CD8-positive, alpha-beta memory T cell (primary cell): Measurements from ENCODE around the gene PRAME. TPM values are rescaled to one million over a fixed set of nuclear protein-coding genes. Genes with fewer than 3 reads are reported as not detected.
"Not testable (repeated sequence)": the region's sequence is repeated elsewhere in the genome, so short reads cannot be mapped to it uniquely, and the experiment has no call there.

Experiments
- CTCF ChIA-PET: fragments of 350-600 bp; sonication (Branson Sonifier 250); formaldehyde crosslinking; loops from one replicate; lab custom pipeline; 2021; ENCODE audit warnings: antibody characterized with exemption; lab: Charles Lee
- POLR2A ChIA-PET: fragments of 350-600 bp; sonication (Branson Sonifier 250); formaldehyde crosslinking; loops from one replicate; lab custom pipeline; 2021; ENCODE audit warnings: antibody characterized with exemption; lab: Charles Lee
- DNase-seq, 5 donors: peaks; one replicate each; pipeline versions ENCODE4 v3.0.0 to v3.0.0-alpha.2; 2020 to 2022; ENCODE audit warnings: mixed read lengths in 1 of 5
- H3K27ac ChIP-seq: one replicate; pipeline ENCODE4 v1.7.0; 2013; ENCODE audit warnings: low read depth, mild to moderate bottlenecking, low read length, moderate library complexity
- H3K27me3 ChIP-seq: 2 replicates; pipeline ENCODE4 v1.7.0; 2013; ENCODE audit warnings: low read length, mild to moderate bottlenecking; ENCODE audit not compliant: insufficient read depth, poor library complexity, severe bottlenecking
- H3K36me3 ChIP-seq: 2 replicates; pipeline ENCODE4 v1.7.0; 2013; ENCODE audit warnings: mild to moderate bottlenecking, low read length, moderate library complexity; ENCODE audit not compliant: insufficient read depth
- H3K4me1 ChIP-seq: 2 replicates; pipeline ENCODE4 v1.7.0; 2013; ENCODE audit warnings: mild to moderate bottlenecking, low read length, moderate library complexity; ENCODE audit not compliant: insufficient read depth
- H3K4me3 ChIP-seq: 2 replicates; pipeline ENCODE4 v1.7.0; 2013; ENCODE audit warnings: mild to moderate bottlenecking, low read length
- H3K9me3 ChIP-seq: 2 replicates; pipeline ENCODE4 v1.7.0; 2013; ENCODE audit warnings: mild to moderate bottlenecking, low read length
- H3K27ac Mint-ChIP-seq, 8 donors: one replicate each; pipeline ENCODE4 v1.8.0; 2020 to 2021; ENCODE audit warnings: mixed read lengths in 8 of 8, mild to moderate bottlenecking in 6 of 8, inconsistent platforms in 3 of 8, moderate library complexity in 3 of 8
- H3K27me3 Mint-ChIP-seq, 2 donors: one replicate each; pipeline ENCODE4 v1.8.0; 2020 to 2021; ENCODE audit warnings: mixed read lengths in 2 of 2, mild to moderate bottlenecking in 1 of 2, moderate library complexity in 1 of 2
- H3K36me3 Mint-ChIP-seq, 3 donors: one replicate each; pipeline ENCODE4 v1.8.0; 2020 to 2021; ENCODE audit warnings: mixed read lengths in 3 of 3, inconsistent platforms in 1 of 3, mild to moderate bottlenecking in 1 of 3
- H3K4me1 Mint-ChIP-seq, 3 donors: one replicate each; pipeline ENCODE4 v1.8.0; 2020 to 2021; ENCODE audit warnings: mixed read lengths in 3 of 3, inconsistent platforms in 1 of 3, mild to moderate bottlenecking in 1 of 3
- H3K4me3 Mint-ChIP-seq, 7 donors: one replicate each; pipeline ENCODE4 v1.8.0; 2020 to 2021; ENCODE audit warnings: mixed read lengths in 7 of 7, mild to moderate bottlenecking in 6 of 7, moderate library complexity in 4 of 7, inconsistent platforms in 2 of 7
- H3K9me3 Mint-ChIP-seq, 5 donors: one replicate each; pipeline ENCODE4 v1.8.0; 2020 to 2022; ENCODE audit warnings: mixed read lengths in 5 of 5, mild to moderate bottlenecking in 3 of 5, moderate library complexity in 2 of 5, inconsistent platforms in 1 of 5
- polyA plus RNA-seq: library from polyadenylated mRNA; unstranded; fragments of 300-500 nt; fragmentation: Illumina TruSeq; gene quantifications from one replicate; pipeline ENCODE4 v1.2.3, GENCODE V29; 2021
- total RNA-seq, 2 experiments: library from RNA; stranded (reverse); gene quantifications; one replicate each; pipeline ENCODE4 v1.2.3, GENCODE V29; 2021

Gene PRAME
- total and polyA plus RNA-seq, 3 experiments from 2014 or later: not detected

- no peaks in the 10 kb centered on the region for H3K4me1 Mint-ChIP-seq
- ChIA-PET CTCF (no interaction called here), POLR2A (interaction anchor here (0.6 kb wide), 1 partner anchor 132 kb away, joined by 3 read pairs; no protein-coding TSS in a partner anchor)
- peaks cover 0 to 3% (median 0%) of the 10 kb centered on the region in 3 donors for H3K36me3 Mint-ChIP-seq
- DNase-seq: no peak
- H3K9me3 Mint-ChIP-seq: no peaks in the 10 kb centered on the region
- peak within 1 kb of the TSS in 1 of 8 donors; percentile 30 for H3K27ac Mint-ChIP-seq
- Histone ChIP-seq H3K36me3 (no peaks in the 10 kb centered on the region), H3K27me3 (no peaks in the 10 kb centered on the region), H3K27ac (peak within 1 kb of the TSS; percentile 81), H3K4me3 (peak within 1 kb of the TSS; percentile 38), H3K4me1 (peaks cover 14% of the 10 kb centered on the region), H3K9me3 (no peaks in the 10 kb centered on the region)
- peaks cover 16 to 38% of the 10 kb centered on the region in 2 donors for H3K27me3 Mint-ChIP-seq
- H3K4me3 Mint-ChIP-seq: no peak within 1 kb of the TSS
Observed at GRCh38 chr22:22520020-22520656, 38.9 kb downstream of the PRAME start, which contains the start of gene ZNF280A. Gene ZNF280A, minus strand, starts transcription at chr22:22520270. Its CDS starts 4,640 bp downstream, at chr22:22515630.

GRCh38 chr22:22519591-22519990, 39.5 kb downstream of the PRAME start:
- Mint-ChIP-seq H3K27me3 (peaks cover 14 to 41% of the 10 kb centered on the region in 2 donors), H3K36me3 (peaks cover 0 to 3% (median 0%) of the 10 kb centered on the region in 3 donors), H3K9me3 (no peaks in the 10 kb centered on the region), H3K4me3 (no peak overlapping the region), H3K4me1 (no peaks in the 10 kb centered on the region), H3K27ac (peak overlapping the region in 1 of 8 donors; percentile 30)
- POLR2A ChIA-PET: no interaction called here
- peak overlapping the region; percentile 81 for H3K27ac ChIP-seq
- no peak for DNase-seq
- no peaks in the 10 kb centered on the region for H3K9me3 ChIP-seq
- H3K4me1 ChIP-seq: peaks cover 14% of the 10 kb centered on the region
- peak overlapping the region; percentile 38 for H3K4me3 ChIP-seq
- CTCF ChIA-PET: no interaction called here
- H3K27me3 ChIP-seq: no peaks in the 10 kb centered on the region
- H3K36me3 ChIP-seq: no peaks in the 10 kb centered on the region

GRCh38 chr22:22516992-22517391, 42.1 kb downstream of the PRAME start:
- no peaks in the 10 kb centered on the region for H3K27me3 ChIP-seq
- CTCF ChIA-PET: no interaction called here
- H3K9me3 Mint-ChIP-seq: no peaks in the 10 kb centered on the region
- H3K27ac ChIP-seq: no peak overlapping the region
- H3K4me1 ChIP-seq: peaks cover 14% of the 10 kb centered on the region
- H3K9me3 ChIP-seq: no peaks in the 10 kb centered on the region
- no peak overlapping the region for H3K4me3 Mint-ChIP-seq
- POLR2A ChIA-PET: no interaction called here
- H3K36me3 ChIP-seq: no peaks in the 10 kb centered on the region
- no peak overlapping the region for H3K4me3 ChIP-seq
- peaks cover 14 to 41% of the 10 kb centered on the region in 2 donors for H3K27me3 Mint-ChIP-seq
- H3K36me3 Mint-ChIP-seq: peaks cover 0 to 3% (median 0%) of the 10 kb centered on the region in 3 donors
- no peak overlapping the region for H3K27ac Mint-ChIP-seq
- no peaks in the 10 kb centered on the region for H3K4me1 Mint-ChIP-seq
- no peak for DNase-seq

GRCh38 chr22:22515890-22516289, 43.2 kb downstream of the PRAME start:
- H3K27me3 ChIP-seq: no peaks in the 10 kb centered on the region
- DNase-seq: no peak
- Mint-ChIP-seq H3K36me3 (peaks cover 0 to 3% (median 0%) of the 10 kb centered on the region in 3 donors), H3K4me3 (no peak overlapping the region), H3K9me3 (peaks cover 0 to 3% (median 0%) of the 10 kb centered on the region in 5 donors), H3K27me3 (peaks cover 17 to 41% of the 10 kb centered on the region in 2 donors), H3K27ac (peak overlapping the region in 1 of 8 donors; percentile 10), H3K4me1 (no peaks in the 10 kb centered on the region)
- no peaks in the 10 kb centered on the region for H3K36me3 ChIP-seq
- no peaks in the 10 kb centered on the region for H3K9me3 ChIP-seq
- H3K4me3 ChIP-seq: no peak overlapping the region
- POLR2A ChIA-PET: no interaction called here
- no peak overlapping the region for H3K27ac ChIP-seq
- H3K4me1 ChIP-seq: peaks cover 7% of the 10 kb centered on the region
- CTCF ChIA-PET: no interaction called here

- H3K27ac ChIP-seq, H3K27me3 ChIP-seq, H3K4me3 Mint-ChIP-seq, H3K36me3 ChIP-seq, H3K27ac Mint-ChIP-seq, H3K9me3 ChIP-seq, H3K9me3 Mint-ChIP-seq, H3K4me1 Mint-ChIP-seq, DNase-seq, CTCF ChIA-PET, POLR2A ChIA-PET, H3K4me1 ChIP-seq, H3K4me3 ChIP-seq, H3K36me3 Mint-ChIP-seq: not testable (repeated sequence)
- H3K27me3 Mint-ChIP-seq: peaks cover 12 to 41% of the 10 kb centered on the region in 2 donors
Observed at GRCh38 chr22:22514431-22514830, 44.6 kb downstream of the PRAME start.

- Mint-ChIP-seq H3K9me3 (peaks cover 0 to 3% (median 2%) of the 10 kb centered on the region in 5 donors), H3K4me1 (peaks cover 3 to 9% (median 4%) of the 10 kb centered on the region in 3 donors), H3K27ac (no peak overlapping the region), H3K4me3 (no peak overlapping the region), H3K27me3 (peaks cover 12 to 41% of the 10 kb centered on the region in 2 donors), H3K36me3 (peaks cover 0 to 7% (median 0%) of the 10 kb centered on the region in 3 donors)
- Histone ChIP-seq H3K27me3 (no peaks in the 10 kb centered on the region), H3K36me3 (no peaks in the 10 kb centered on the region), H3K4me1 (peaks cover 3% of the 10 kb centered on the region), H3K9me3 (no peaks in the 10 kb centered on the region), H3K27ac (no peak overlapping the region), H3K4me3 (no peak overlapping the region)
- ChIA-PET POLR2A (no interaction called here), CTCF (no interaction called here)
- DNase-seq: no peak
Observed at GRCh38 chr22:22513619-22514018, 45.4 kb downstream of the PRAME start.

- Histone ChIP-seq H3K27ac (no peak overlapping the region), H3K9me3 (no peaks in the 10 kb centered on the region), H3K4me3 (no peak overlapping the region), H3K36me3 (no peaks in the 10 kb centered on the region), H3K4me1 (peaks cover 6% of the 10 kb centered on the region), H3K27me3 (no peaks in the 10 kb centered on the region)
- peaks cover 12 to 41% of the 10 kb centered on the region in 2 donors for H3K27me3 Mint-ChIP-seq
- no peak overlapping the region for H3K4me3 Mint-ChIP-seq
- H3K4me1 Mint-ChIP-seq: peaks cover 5 to 11% (median 8%) of the 10 kb centered on the region in 3 donors
- H3K36me3 Mint-ChIP-seq: peaks cover 0 to 7% (median 0%) of the 10 kb centered on the region in 3 donors
- DNase-seq: no peak
- ChIA-PET CTCF (no interaction called here), POLR2A (no interaction called here)
- H3K27ac Mint-ChIP-seq: no peak overlapping the region
- H3K9me3 Mint-ChIP-seq: peaks cover 0 to 3% (median 2%) of the 10 kb centered on the region in 5 donors
Observed at GRCh38 chr22:22512951-22513350, 46.1 kb downstream of the PRAME start.

GRCh38 chr22:22510833-22511232, 48.2 kb downstream of the PRAME start:
- H3K4me3 Mint-ChIP-seq, H3K36me3 Mint-ChIP-seq, H3K27ac Mint-ChIP-seq, DNase-seq, POLR2A ChIA-PET, H3K9me3 Mint-ChIP-seq, H3K36me3 ChIP-seq, CTCF ChIA-PET, H3K27me3 ChIP-seq, H3K9me3 ChIP-seq, H3K27ac ChIP-seq, H3K4me3 ChIP-seq: not testable (repeated sequence)
- H3K4me1 Mint-ChIP-seq: peaks cover 13 to 30% (median 28%) of the 10 kb centered on the region in 3 donors
- peaks cover 8 to 27% of the 10 kb centered on the region in 2 donors for H3K27me3 Mint-ChIP-seq
- peaks cover 11% of the 10 kb centered on the region for H3K4me1 ChIP-seq
